Bronchial epithelial cell (primary cell): ENCODE data around the gene LZTFL1. TPM values are rescaled to one million over a fixed set of nuclear protein-coding genes. Genes with fewer than 3 reads are reported as not detected.

ENCODE experiments used
- DNase-seq: peaks from one replicate; pipeline ENCODE4 v3.0.0-alpha.2; 2010; ENCODE audit warnings: low read depth
- FAIRE-seq: peaks from 2 replicates; lab custom pipeline; 2011; peaks lifted over from hg19 to GRCh38; lab: Jason Lieb, UNC
- H3K27me3 ChIP-seq: 2 replicates; pipeline ENCODE4 v1.5.1; 2011; ENCODE audit warnings: low read length; ENCODE audit not compliant: control insufficient read depth, insufficient read depth
- H3K36me3 ChIP-seq: 2 replicates; pipeline ENCODE4 v1.5.1; 2011; ENCODE audit warnings: low read length; ENCODE audit not compliant: control insufficient read depth, insufficient read depth
- H3K4me3 ChIP-seq: 2 replicates; pipeline ENCODE4 v1.5.1; 2011; ENCODE audit warnings: mild to moderate bottlenecking, low read depth, low read length, control low read depth
- total RNA-seq: library from RNA; depleted of rRNA; stranded (reverse); fragments of >200 nt; gene quantifications from 2 replicates; pipeline ENCODE4 v1.2.1, GENCODE V29; 2014
- TF ChIP-seq, protein P1 (sequence below): IDR thresholded peaks from 2 replicates; pipeline ENCODE4 v1.5.1; 2011; ENCODE audit warnings: mild to moderate bottlenecking, moderate library complexity, low read length, control low read depth, inconsistent platforms; ENCODE audit not compliant: insufficient read depth, severe bottlenecking

LZTFL1 gene
- total RNA-seq, 1 donor from 2014 or later = 7.1 TPM

GRCh38 chr3:45787551-45787950 lies 54.4 kb downstream of the LZTFL1 start:
- FAIRE-seq (no peak), DNase-seq (no peak)
- no peaks in the 10 kb centered on the region for H3K36me3 ChIP-seq
- H3K27me3 ChIP-seq = no peaks in the 10 kb centered on the region
- no peak overlapping the region for H3K4me3 ChIP-seq
- TF ChIP-seq, protein P1, sequence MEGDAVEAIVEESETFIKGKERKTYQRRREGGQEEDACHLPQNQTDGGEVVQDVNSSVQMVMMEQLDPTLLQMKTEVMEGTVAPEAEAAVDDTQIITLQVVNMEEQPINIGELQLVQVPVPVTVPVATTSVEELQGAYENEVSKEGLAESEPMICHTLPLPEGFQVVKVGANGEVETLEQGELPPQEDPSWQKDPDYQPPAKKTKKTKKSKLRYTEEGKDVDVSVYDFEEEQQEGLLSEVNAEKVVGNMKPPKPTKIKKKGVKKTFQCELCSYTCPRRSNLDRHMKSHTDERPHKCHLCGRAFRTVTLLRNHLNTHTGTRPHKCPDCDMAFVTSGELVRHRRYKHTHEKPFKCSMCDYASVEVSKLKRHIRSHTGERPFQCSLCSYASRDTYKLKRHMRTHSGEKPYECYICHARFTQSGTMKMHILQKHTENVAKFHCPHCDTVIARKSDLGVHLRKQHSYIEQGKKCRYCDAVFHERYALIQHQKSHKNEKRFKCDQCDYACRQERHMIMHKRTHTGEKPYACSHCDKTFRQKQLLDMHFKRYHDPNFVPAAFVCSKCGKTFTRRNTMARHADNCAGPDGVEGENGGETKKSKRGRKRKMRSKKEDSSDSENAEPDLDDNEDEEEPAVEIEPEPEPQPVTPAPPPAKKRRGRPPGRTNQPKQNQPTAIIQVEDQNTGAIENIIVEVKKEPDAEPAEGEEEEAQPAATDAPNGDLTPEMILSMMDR = no peak

DNA sequence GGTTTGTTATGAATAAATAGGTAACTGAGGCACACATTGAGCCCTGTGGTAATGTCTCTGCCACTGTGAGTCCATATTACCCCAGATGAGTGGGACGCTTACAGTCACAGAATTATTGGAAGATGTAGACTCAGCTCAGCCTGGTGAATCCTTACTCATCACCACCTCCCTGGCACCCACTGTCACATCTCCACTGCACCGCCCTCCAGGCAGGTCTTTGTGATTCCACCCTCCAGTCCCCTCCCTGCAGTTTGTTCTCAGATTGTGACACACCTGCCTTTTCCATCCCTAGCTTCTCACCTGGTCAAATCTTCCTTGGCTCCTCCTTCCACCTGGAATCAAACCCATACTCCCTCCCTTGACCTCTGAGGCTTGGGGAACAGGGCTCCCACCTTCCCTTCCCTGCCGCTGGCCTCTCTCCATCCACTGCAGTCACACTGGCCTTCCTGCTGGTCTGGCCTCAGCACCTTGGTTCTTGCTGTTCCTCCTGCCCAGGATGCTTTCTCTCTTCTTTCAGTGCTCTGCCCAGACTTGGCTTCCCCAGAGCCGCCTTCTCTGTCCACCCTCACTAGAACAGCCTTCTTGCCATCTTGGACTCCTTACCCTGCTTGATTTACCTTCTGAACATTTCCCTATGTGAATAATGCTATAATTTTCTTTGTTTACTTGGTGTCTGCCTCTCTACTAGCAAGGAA lies 55.0 kb downstream of the LZTFL1 start:
- DNase-seq = no peak
- TF ChIP-seq, protein P1 = no peak

GRCh38 chr3:45785605-45786150 lies 56.2 kb downstream of the LZTFL1 start:
- DNase-seq (no peak), FAIRE-seq (no peak)
- TF ChIP-seq, protein P1 = no peak
- Histone ChIP-seq H3K36me3 (no peaks in the 10 kb centered on the region), H3K27me3 (peaks cover 4% of the 10 kb centered on the region), H3K4me3 (no peak overlapping the region)

More for the DNA sequence above, 55.0 kb downstream of the LZTFL1 start:
- Histone ChIP-seq H3K27me3 (peaks cover 3% of the 10 kb centered on the region), H3K36me3 (no peaks in the 10 kb centered on the region), H3K4me3 (no peak overlapping the region)
- peak; percentile 58 for FAIRE-seq

DNA sequence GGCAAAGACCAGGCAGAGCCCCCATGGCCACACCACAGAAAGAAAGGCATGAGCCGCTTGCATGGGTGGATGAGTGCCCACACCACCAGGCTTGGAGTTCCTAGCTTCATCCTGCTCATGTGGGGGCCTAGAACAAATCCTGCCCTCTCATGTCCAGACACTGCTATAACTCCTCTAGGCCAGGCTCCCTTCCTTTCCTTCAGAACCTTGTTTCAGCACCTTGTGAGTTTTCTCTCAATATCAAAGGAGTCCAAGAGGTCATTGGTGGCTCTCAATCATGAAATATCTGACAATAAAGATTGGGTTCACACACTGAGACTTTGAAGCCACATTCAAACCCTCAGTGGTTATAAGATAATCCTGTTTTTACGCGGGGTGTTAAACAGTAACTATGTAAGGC lies 58.3 kb downstream of the LZTFL1 start:
- DNase-seq (no peak), FAIRE-seq (no peak)
- TF ChIP-seq, protein P1 = no peak

GRCh38 chr3:45782381-45782780 lies 59.5 kb downstream of the LZTFL1 start:
- Histone ChIP-seq H3K4me3 (no peak overlapping the region), H3K36me3 (no peaks in the 10 kb centered on the region), H3K27me3 (peaks cover 6% of the 10 kb centered on the region)
- DNase-seq = no peak
- TF ChIP-seq, protein P1 = no peak
- FAIRE-seq = no peak

More for the DNA sequence above, 58.3 kb downstream of the LZTFL1 start:
- H3K36me3 ChIP-seq = no peaks in the 10 kb centered on the region
- no peak overlapping the region for H3K4me3 ChIP-seq
- H3K27me3 ChIP-seq = peaks cover 6% of the 10 kb centered on the region

GRCh38 chr3:45781841-45782240 lies 60.1 kb downstream of the LZTFL1 start:
- Histone ChIP-seq H3K27me3 (peaks cover 8% of the 10 kb centered on the region), H3K36me3 (no peaks in the 10 kb centered on the region), H3K4me3 (no peak overlapping the region)
- TF ChIP-seq, protein P1 = no peak
- FAIRE-seq = no peak
- no peak for DNase-seq
